ENCODE measurements around the gene TRAPPC5. TPM values are rescaled to one million over a fixed set of nuclear protein-coding genes. Genes with fewer than 3 reads are reported as not detected.

Gene TRAPPC5
- total and polyA plus RNA-seq, 4 experiments from 2014 or later = 60.7 to 153 (median 103) TPM

GRCh38 chr19:7705387-7706187, 25.0 kb downstream of the TRAPPC5 start:
- no peaks in the 10 kb centered on the region for H3K27me3 ChIP-seq (ENCODE audit: insufficient read depth, low read length)
- no peaks in the 10 kb centered on the region for H3K36me3 ChIP-seq (ENCODE audit: insufficient read depth, low read length)
- intact Hi-C loops (cut with micrococcal nuclease) = loop anchor here (2.0 to 10.0 kb wide), 2 partner anchors 25 to 49 kb away; partner anchors contain the start of gene TRAPPC5
- Mint-ChIP-seq H3K9me3 (no peaks in the 10 kb centered on the region), H3K4me1 (peaks cover 19 to 51% (median 33%) of the 10 kb centered on the region in 4 donors), H3K4me3 (peak overlapping the region; percentile 76 to 90 (median 84)), H3K36me3 (no peaks in the 10 kb centered on the region), H3K27me3 (no peaks in the 10 kb centered on the region), H3K27ac (peak overlapping the region; percentile 87 to 98 (median 98))
- peak overlapping the region; percentile 72 for H3K27ac ChIP-seq (ENCODE audit: low read depth, low read length)
- no peaks in the 10 kb centered on the region for H3K9me3 ChIP-seq (ENCODE audit: control insufficient read depth in 1 of 2, low read length in 2 of 2)
- POLR2A ChIA-PET (ENCODE audit: partially characterized antibody) = interaction anchor here (0.9 to 3.0 kb wide), 10 partner anchors 9 to 356 kb away, joined by 3 to 29 read pairs (median 3); partner anchors contain the start of genes ARHGEF18 and TRAPPC5
- CTCF ChIA-PET (ENCODE audit: partially characterized antibody) = interaction anchor here (0.7 to 1.9 kb wide), 3 partner anchors 25 to 96 kb away, joined by 3 to 15 read pairs (median 4); partner anchors contain the start of gene TRAPPC5
- peak overlapping the region; percentile 30 to 45 for H3K4me3 ChIP-seq (ENCODE audit: low read length in 2 of 2)
- DNase-seq = peak; percentile 73 to 83 (median 76)
- H3K4me1 ChIP-seq (ENCODE audit: insufficient read depth, low read length) = peaks cover 38% of the 10 kb centered on the region

- peak overlapping the region; percentile 87 to 98 (median 98) for H3K27ac Mint-ChIP-seq
- no peaks in the 10 kb centered on the region for H3K36me3 Mint-ChIP-seq
- Histone ChIP-seq H3K4me3 (ENCODE audit: low read length in 2 of 2) (peak overlapping the region; percentile 30 to 45), H3K36me3 (ENCODE audit: insufficient read depth, low read length) (no peaks in the 10 kb centered on the region), H3K27me3 (ENCODE audit: insufficient read depth, low read length) (no peaks in the 10 kb centered on the region), H3K27ac (ENCODE audit: low read depth, low read length) (peak overlapping the region; percentile 72), H3K4me1 (ENCODE audit: insufficient read depth, low read length) (peaks cover 38% of the 10 kb centered on the region), H3K9me3 (ENCODE audit: control insufficient read depth in 1 of 2, low read length in 2 of 2) (no peaks in the 10 kb centered on the region)
- ChIA-PET CTCF (ENCODE audit: partially characterized antibody) (interaction anchor here (0.7 to 3.1 kb wide), 4 partner anchors 26 to 95 kb away, joined by 3 to 15 read pairs (median 8); partner anchors contain the start of gene TRAPPC5), POLR2A (ENCODE audit: partially characterized antibody) (interaction anchor here (0.6 to 3.0 kb wide), 10 partner anchors 9 to 869 kb away, joined by 3 to 29 read pairs (median 3); partner anchors contain the start of genes ARHGEF18, PET100, TRAPPC5 and XAB2)
- peak overlapping the region in 7 of 8 donors; percentile 76 to 90 (median 84) for H3K4me3 Mint-ChIP-seq
- no peaks in the 10 kb centered on the region for H3K9me3 Mint-ChIP-seq
- intact Hi-C loops (cut with micrococcal nuclease) = loop anchor here (10.0 kb wide), 1 partner anchor 48 kb away; no protein-coding TSS in a partner anchor
- peaks cover 19 to 51% (median 33%) of the 10 kb centered on the region in 4 donors for H3K4me1 Mint-ChIP-seq
- no peaks in the 10 kb centered on the region for H3K27me3 Mint-ChIP-seq
- no peak for DNase-seq
Measured at GRCh38 chr19:7706188-7706954, 25.7 kb downstream of the TRAPPC5 start.

GRCh38 chr19:7706955-7707456, 26.4 kb downstream of the TRAPPC5 start:
- Histone ChIP-seq H3K4me1 (ENCODE audit: insufficient read depth, low read length) (peaks cover 38% of the 10 kb centered on the region), H3K27ac (ENCODE audit: low read depth, low read length) (peak overlapping the region; percentile 72), H3K9me3 (ENCODE audit: control insufficient read depth in 1 of 2, low read length in 2 of 2) (no peaks in the 10 kb centered on the region), H3K36me3 (ENCODE audit: insufficient read depth, low read length) (no peaks in the 10 kb centered on the region), H3K27me3 (ENCODE audit: insufficient read depth, low read length) (no peaks in the 10 kb centered on the region), H3K4me3 (ENCODE audit: low read length in 2 of 2) (no peak overlapping the region)
- ChIA-PET POLR2A (ENCODE audit: partially characterized antibody) (interaction anchor here (0.7 to 3.0 kb wide), 7 partner anchors 9 to 357 kb away, joined by 3 to 29 read pairs (median 3); partner anchors contain the start of genes ARHGEF18, PET100, TRAPPC5 and XAB2), CTCF (ENCODE audit: partially characterized antibody) (interaction anchor here (3.1 kb wide), 1 partner anchor 26 kb away, joined by 12 read pairs; the partner anchor contains the start of gene TRAPPC5)
- Mint-ChIP-seq H3K27me3 (no peaks in the 10 kb centered on the region), H3K4me3 (peak overlapping the region in 7 of 8 donors; percentile 46 to 90 (median 84)), H3K9me3 (no peaks in the 10 kb centered on the region), H3K36me3 (no peaks in the 10 kb centered on the region), H3K27ac (peak overlapping the region; percentile 87 to 98 (median 98)), H3K4me1 (peaks cover 19 to 51% (median 33%) of the 10 kb centered on the region in 4 donors)
- no peak for DNase-seq
- intact Hi-C loops (cut with micrococcal nuclease) = loop anchor here (10.0 kb wide), 1 partner anchor 48 kb away; no protein-coding TSS in a partner anchor

- peak overlapping the region in 2 of 7 donors; percentile 29 to 36 for H3K27ac Mint-ChIP-seq
- CTCF ChIA-PET (ENCODE audit: partially characterized antibody) = no interaction called here
- POLR2A ChIA-PET (ENCODE audit: partially characterized antibody) = no interaction called here
- H3K4me3 Mint-ChIP-seq = no peak overlapping the region
- Histone ChIP-seq H3K36me3 (ENCODE audit: insufficient read depth, low read length) (no peaks in the 10 kb centered on the region), H3K9me3 (ENCODE audit: control insufficient read depth in 1 of 2, low read length in 2 of 2) (no peaks in the 10 kb centered on the region), H3K27me3 (ENCODE audit: insufficient read depth, low read length) (no peaks in the 10 kb centered on the region), H3K4me1 (ENCODE audit: insufficient read depth, low read length) (peaks cover 30% of the 10 kb centered on the region), H3K27ac (ENCODE audit: low read depth, low read length) (no peak overlapping the region), H3K4me3 (ENCODE audit: low read length in 2 of 2) (no peak overlapping the region)
- peaks cover 19 to 36% (median 24%) of the 10 kb centered on the region in 4 donors for H3K4me1 Mint-ChIP-seq
- no peaks in the 10 kb centered on the region for H3K9me3 Mint-ChIP-seq
- no peaks in the 10 kb centered on the region for H3K27me3 Mint-ChIP-seq
- intact Hi-C loops (cut with micrococcal nuclease) = loop anchor here (10.0 kb wide), 1 partner anchor 45 kb away; no protein-coding TSS in a partner anchor
- no peaks in the 10 kb centered on the region for H3K36me3 Mint-ChIP-seq
- no peak for DNase-seq
Measured at GRCh38 chr19:7709932-7710460, 29.4 kb downstream of the TRAPPC5 start.

DNA sequence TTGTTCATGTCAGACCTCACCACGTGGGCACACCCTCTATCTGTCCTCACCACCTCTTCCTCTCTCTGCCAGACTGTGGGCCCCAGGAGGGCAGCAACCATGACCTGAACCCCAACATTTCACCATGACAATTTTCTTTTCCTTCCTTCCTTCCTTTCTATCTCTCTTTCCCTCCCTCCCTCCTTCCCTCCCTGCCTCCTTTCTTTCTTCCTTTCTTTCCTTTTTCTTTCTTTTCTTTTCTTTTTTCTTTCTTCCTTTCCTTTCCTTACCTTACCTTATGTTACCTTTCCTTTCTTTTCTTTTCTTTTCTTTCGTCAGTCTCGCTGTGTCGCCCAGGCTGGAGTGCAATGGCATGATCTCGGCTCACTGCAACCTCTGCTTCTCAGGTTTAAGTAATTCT, 30.0 kb downstream of the TRAPPC5 start:
- no peaks in the 10 kb centered on the region for H3K36me3 Mint-ChIP-seq
- Histone ChIP-seq H3K27ac (ENCODE audit: low read depth, low read length) (no peak overlapping the region), H3K4me3 (ENCODE audit: low read length in 2 of 2) (no peak overlapping the region), H3K4me1 (ENCODE audit: insufficient read depth, low read length) (peaks cover 24% of the 10 kb centered on the region), H3K9me3 (ENCODE audit: control insufficient read depth in 1 of 2, low read length in 2 of 2) (no peaks in the 10 kb centered on the region), H3K36me3 (ENCODE audit: insufficient read depth, low read length) (no peaks in the 10 kb centered on the region), H3K27me3 (ENCODE audit: insufficient read depth, low read length) (no peaks in the 10 kb centered on the region)
- peak overlapping the region in 2 of 7 donors; percentile 26 to 36 for H3K27ac Mint-ChIP-seq
- peaks cover 15 to 30% (median 19%) of the 10 kb centered on the region in 4 donors for H3K4me1 Mint-ChIP-seq
- ChIA-PET CTCF (ENCODE audit: partially characterized antibody) (interaction anchor here (1.0 kb wide), 1 partner anchor 13 kb away, joined by 3 read pairs; no protein-coding TSS in a partner anchor), POLR2A (ENCODE audit: partially characterized antibody) (no interaction called here)
- H3K27me3 Mint-ChIP-seq = no peaks in the 10 kb centered on the region
- H3K9me3 Mint-ChIP-seq = no peaks in the 10 kb centered on the region
- no peak overlapping the region for H3K4me3 Mint-ChIP-seq
- intact Hi-C loops (cut with micrococcal nuclease) = no loop called here
- DNase-seq = no peak

DNA sequence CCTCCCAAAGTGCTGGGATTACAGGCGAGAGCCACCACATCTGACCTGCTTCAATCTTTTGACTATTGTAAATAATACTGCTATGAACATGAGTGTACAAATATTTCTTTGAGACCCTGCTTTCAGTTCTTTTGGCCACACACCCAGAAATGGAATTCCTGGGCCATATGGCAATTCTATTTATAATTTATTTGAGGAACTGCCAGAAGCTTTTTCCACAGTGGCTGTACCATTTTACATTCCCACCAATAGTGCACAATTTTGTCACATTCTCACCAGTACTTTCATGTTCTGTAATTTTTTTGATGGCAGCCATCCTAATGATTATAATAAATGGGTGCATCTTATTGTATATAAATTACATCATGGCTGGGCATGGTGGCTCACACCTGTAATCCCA, 35.0 kb downstream of the TRAPPC5 start:
- no peak overlapping the region for H3K27ac Mint-ChIP-seq
- intact Hi-C loops (cut with micrococcal nuclease) = no loop called here
- no peak overlapping the region for H3K27ac ChIP-seq (ENCODE audit: low read depth, low read length)
- CTCF ChIA-PET (ENCODE audit: partially characterized antibody) = no interaction called here
- H3K9me3 Mint-ChIP-seq = peaks cover 0 to 12% (median 3%) of the 10 kb centered on the region in 8 donors
- no peak for DNase-seq
- POLR2A ChIA-PET (ENCODE audit: partially characterized antibody) = interaction anchor here (1.9 kb wide), 1 partner anchor 10 kb away, joined by 3 read pairs; no protein-coding TSS in a partner anchor
- H3K9me3 ChIP-seq (ENCODE audit: control insufficient read depth in 1 of 2, low read length in 2 of 2) = no peaks in the 10 kb centered on the region
- no peaks in the 10 kb centered on the region for H3K36me3 ChIP-seq (ENCODE audit: insufficient read depth, low read length)
- peaks cover 0 to 4% (median 3%) of the 10 kb centered on the region in 4 donors for H3K4me1 Mint-ChIP-seq
- no peaks in the 10 kb centered on the region for H3K27me3 Mint-ChIP-seq
- no peaks in the 10 kb centered on the region for H3K27me3 ChIP-seq (ENCODE audit: insufficient read depth, low read length)
- no peak overlapping the region for H3K4me3 Mint-ChIP-seq
- no peak overlapping the region for H3K4me3 ChIP-seq (ENCODE audit: low read length in 2 of 2)
- H3K4me1 ChIP-seq (ENCODE audit: insufficient read depth, low read length) = peaks cover 5% of the 10 kb centered on the region
- H3K36me3 Mint-ChIP-seq = no peaks in the 10 kb centered on the region

Measured in CD4-positive, alpha-beta memory T cell (primary cell).